ENCODE measurements around the gene PRSS33.

GRCh38 chr16:2798723-2799204 is 11.4 kb upstream of the PRSS33 start:
- no peak for TF ChIP-seq POLR2A (IDR thresholded peaks at IDR 0.05; ENCODE audit: low read depth, low read length)
- no peak for TF ChIP-seq SPI1 (IDR thresholded peaks at IDR 0.05; ENCODE audit: low read depth, low read length)
- TF ChIP-seq TAF1 (IDR thresholded peaks at IDR 0.05; ENCODE audit: low read depth, low read length) = no peak
- no peak for TF ChIP-seq POLR2AphosphoS5 (IDR thresholded peaks at IDR 0.05; ENCODE audit: low read depth, low read length)

Data from GM12891 (cell line).